Colonic mucosa (tissue), 4 donors: Measurements from ENCODE around the gene MREG. TPM values are rescaled to one million over a fixed set of nuclear protein-coding genes. Genes with fewer than 3 reads are reported as not detected.

Experiments
- DNase-seq: peaks from one replicate; pipeline ENCODE4 v3.0.0-alpha.2; 2020
- H3K27ac ChIP-seq: fragments of 200-600 bp; one replicate; pipeline ENCODE4 v1.8.0; 2021
- H3K27me3 ChIP-seq: fragments of 200-600 bp; one replicate; pipeline ENCODE4 v1.8.0; 2021
- H3K36me3 ChIP-seq: fragments of 200-600 bp; one replicate; pipeline ENCODE4 v1.8.0; 2021
- H3K4me1 ChIP-seq: fragments of 200-600 bp; one replicate; pipeline ENCODE4 v1.8.0; 2021; ENCODE audit warnings: mild to moderate bottlenecking
- H3K4me3 ChIP-seq: fragments of 200-600 bp; one replicate; pipeline ENCODE4 v1.8.0; 2021
- H3K9ac ChIP-seq, 2 donors: one replicate each; pipeline ENCODE4 v1.7.0; 2013; ENCODE audit warnings: control low read depth in 2 of 2, low read depth in 2 of 2, low read length in 2 of 2
- H3K9me3 ChIP-seq: fragments of 200-600 bp; one replicate; pipeline ENCODE4 v1.8.0; 2021
- intact Hi-C: fragments of 100-400 bp; cut with DNase I; formaldehyde crosslinking; loops from one replicate; pipeline ENCODE4 v1.14.1; 2022
- total RNA-seq, 2 donors: library from RNA; stranded (reverse); fragmentation: NEBNext Ultra II Directional in 1 of 2; extraction: Animal tissue kit (Norgen Biotek cat#: 25700) in 1 of 2; gene quantifications; one replicate each; pipeline ENCODE4 v1.2.1, GENCODE V29; 2021
- TF ChIP-seq, protein P1 (sequence below): fragments of 200-600 bp; IDR thresholded peaks from one replicate; pipeline ENCODE4 v1.8.0; 2022; ENCODE audit warnings: antibody characterized with exemption, mild to moderate bottlenecking
- donor health status: healthy.
- donor health status: DM: no; HTN: no; CAD: no.
- donor health status: DM: no; HTN: no; CAD: no.

MREG gene
- total RNA-seq, 2 donors from 2014 or later = 8.5 to 9.4 TPM

DNA sequence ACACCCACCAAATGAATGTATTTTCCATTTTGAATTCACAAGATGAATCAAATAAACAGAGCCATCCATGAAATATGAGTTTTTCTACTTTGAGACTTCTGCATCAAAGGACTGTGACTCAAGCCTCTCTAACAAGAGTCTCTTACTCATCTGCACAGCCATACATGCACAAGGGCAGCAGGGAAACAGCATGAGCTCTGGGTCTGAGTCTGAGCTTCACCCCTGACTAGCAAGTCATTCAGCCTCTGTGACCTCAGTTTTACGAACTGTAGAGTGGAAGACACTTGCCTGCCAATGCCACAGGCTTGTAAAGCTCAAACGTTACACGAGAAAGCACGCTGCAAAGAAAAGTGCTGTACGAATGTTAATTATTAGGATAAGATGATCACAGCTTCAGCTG is 42.9 kb downstream of the MREG start:
- no peaks in the 10 kb centered on the region for H3K4me1 ChIP-seq
- no peaks in the 10 kb centered on the region for H3K27me3 ChIP-seq
- TF ChIP-seq, protein P1, sequence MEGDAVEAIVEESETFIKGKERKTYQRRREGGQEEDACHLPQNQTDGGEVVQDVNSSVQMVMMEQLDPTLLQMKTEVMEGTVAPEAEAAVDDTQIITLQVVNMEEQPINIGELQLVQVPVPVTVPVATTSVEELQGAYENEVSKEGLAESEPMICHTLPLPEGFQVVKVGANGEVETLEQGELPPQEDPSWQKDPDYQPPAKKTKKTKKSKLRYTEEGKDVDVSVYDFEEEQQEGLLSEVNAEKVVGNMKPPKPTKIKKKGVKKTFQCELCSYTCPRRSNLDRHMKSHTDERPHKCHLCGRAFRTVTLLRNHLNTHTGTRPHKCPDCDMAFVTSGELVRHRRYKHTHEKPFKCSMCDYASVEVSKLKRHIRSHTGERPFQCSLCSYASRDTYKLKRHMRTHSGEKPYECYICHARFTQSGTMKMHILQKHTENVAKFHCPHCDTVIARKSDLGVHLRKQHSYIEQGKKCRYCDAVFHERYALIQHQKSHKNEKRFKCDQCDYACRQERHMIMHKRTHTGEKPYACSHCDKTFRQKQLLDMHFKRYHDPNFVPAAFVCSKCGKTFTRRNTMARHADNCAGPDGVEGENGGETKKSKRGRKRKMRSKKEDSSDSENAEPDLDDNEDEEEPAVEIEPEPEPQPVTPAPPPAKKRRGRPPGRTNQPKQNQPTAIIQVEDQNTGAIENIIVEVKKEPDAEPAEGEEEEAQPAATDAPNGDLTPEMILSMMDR = no peak
- H3K9me3 ChIP-seq = no peaks in the 10 kb centered on the region
- H3K4me3 ChIP-seq = no peak overlapping the region
- H3K36me3 ChIP-seq = no peaks in the 10 kb centered on the region
- intact Hi-C loops = no loop called here
- no peak overlapping the region for H3K9ac ChIP-seq
- no peak overlapping the region for H3K27ac ChIP-seq
- no peak for DNase-seq

GRCh38 chr2:215969131-215969841 is 44.1 kb downstream of the MREG start:
- Histone ChIP-seq H3K9ac (no peak overlapping the region), H3K36me3 (no peaks in the 10 kb centered on the region), H3K9me3 (no peaks in the 10 kb centered on the region), H3K4me1 (no peaks in the 10 kb centered on the region), H3K4me3 (no peak overlapping the region), H3K27ac (no peak overlapping the region), H3K27me3 (no peaks in the 10 kb centered on the region)
- intact Hi-C loops = no loop called here
- TF ChIP-seq, protein P1 = no peak
- DNase-seq = no peak

DNA sequence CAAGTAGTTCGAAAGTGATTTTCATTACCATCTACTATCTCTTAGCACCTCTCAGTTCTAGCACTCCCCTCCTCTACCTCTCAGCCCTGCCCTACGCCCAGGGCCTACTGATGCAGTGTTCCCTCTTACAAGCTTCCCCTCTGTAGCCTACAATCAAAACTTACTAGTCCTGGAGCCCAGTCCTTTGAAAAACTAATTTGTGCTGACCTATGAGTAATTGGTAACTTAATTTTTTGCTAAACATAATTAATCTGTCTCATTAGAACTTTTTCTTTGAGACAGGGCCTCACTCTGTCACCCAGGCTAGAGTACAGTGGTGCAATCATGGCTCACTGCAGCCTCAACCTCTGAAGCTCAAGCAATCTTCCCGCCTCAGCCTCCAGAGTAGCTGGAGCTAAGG is 44.9 kb downstream of the MREG start:
- H3K27me3 ChIP-seq = no peaks in the 10 kb centered on the region
- H3K4me3 ChIP-seq = no peak overlapping the region
- no peak for DNase-seq
- no peak overlapping the region for H3K27ac ChIP-seq
- no peaks in the 10 kb centered on the region for H3K4me1 ChIP-seq
- no peaks in the 10 kb centered on the region for H3K36me3 ChIP-seq
- H3K9me3 ChIP-seq = no peaks in the 10 kb centered on the region
- TF ChIP-seq, protein P1 = no peak
- H3K9ac ChIP-seq = no peak overlapping the region
- intact Hi-C loops = no loop called here

DNA sequence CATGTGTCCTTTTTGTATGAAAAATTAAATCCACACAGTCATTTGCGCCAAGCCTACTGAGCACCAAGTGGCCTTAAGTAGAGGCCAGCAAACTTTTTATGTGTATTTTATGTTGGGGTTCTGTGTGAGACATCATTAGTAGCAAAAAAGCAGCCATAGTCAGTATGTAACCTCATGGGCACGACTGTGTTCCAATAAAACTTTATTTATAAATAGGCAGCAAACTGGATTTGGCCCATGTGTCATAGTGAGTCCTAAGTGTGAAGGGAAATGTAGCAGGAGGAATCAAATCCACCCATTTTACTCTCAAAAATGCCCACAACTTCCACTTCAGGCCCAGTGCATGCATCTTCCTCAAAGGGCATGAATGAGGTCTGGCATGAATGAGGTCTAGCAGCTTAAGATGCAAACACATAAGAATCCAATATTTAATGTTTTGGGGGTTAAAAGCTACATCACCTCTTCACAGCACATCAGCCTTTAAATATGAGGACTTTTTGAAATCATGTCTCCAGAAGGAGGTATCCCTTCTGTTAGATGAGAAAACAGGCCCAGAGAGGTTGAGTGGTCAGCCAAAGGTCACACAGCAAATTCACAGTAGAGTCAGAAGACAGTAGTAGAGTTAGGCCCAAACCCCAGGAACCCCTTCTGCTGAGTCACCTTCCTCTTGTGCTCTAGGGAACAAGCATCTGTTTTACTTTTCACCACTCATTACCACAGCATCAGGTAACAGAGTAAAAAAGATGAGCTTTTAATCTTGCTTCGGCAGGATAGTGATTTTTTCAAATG is 45.6 kb downstream of the MREG start:
- Histone ChIP-seq H3K4me3 (no peak overlapping the region), H3K27ac (no peak overlapping the region), H3K27me3 (no peaks in the 10 kb centered on the region), H3K9me3 (no peaks in the 10 kb centered on the region), H3K4me1 (no peaks in the 10 kb centered on the region), H3K36me3 (no peaks in the 10 kb centered on the region), H3K9ac (no peak overlapping the region)
- intact Hi-C loops = no loop called here
- TF ChIP-seq, protein P1 = no peak
- DNase-seq = no peak

DNA sequence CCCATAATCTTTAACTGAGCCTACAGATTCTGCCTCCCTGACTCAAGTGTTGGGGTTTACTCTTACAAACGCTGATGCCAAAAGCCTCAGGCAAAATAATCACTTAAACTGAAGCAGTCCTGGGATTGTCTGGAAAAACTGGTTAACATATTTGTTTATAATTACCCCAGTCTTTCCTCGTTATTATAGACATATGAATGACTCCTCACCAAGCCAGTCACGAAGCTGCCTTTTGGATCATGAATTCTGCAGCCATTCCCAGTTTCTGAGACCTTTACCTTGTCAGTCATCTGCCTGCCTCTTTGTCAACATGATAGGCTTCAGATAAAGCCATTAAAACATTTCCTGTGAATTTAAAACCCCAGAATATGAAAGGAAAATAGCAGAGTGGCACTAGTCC is 46.4 kb downstream of the MREG start:
- no peaks in the 10 kb centered on the region for H3K36me3 ChIP-seq
- TF ChIP-seq, protein P1 = no peak
- H3K27me3 ChIP-seq = no peaks in the 10 kb centered on the region
- H3K4me1 ChIP-seq = no peaks in the 10 kb centered on the region
- DNase-seq = no peak
- H3K9ac ChIP-seq = no peak overlapping the region
- no peaks in the 10 kb centered on the region for H3K9me3 ChIP-seq
- no peak overlapping the region for H3K27ac ChIP-seq
- intact Hi-C loops = no loop called here
- H3K4me3 ChIP-seq = no peak overlapping the region
